Body of pancreas (tissue), 4 donors: ENCODE measurements around the gene ZNF57. TPM values are rescaled to one million over a fixed set of nuclear protein-coding genes. Genes with fewer than 3 reads are reported as not detected.
A peak's percentile ranks its signal among the peaks of the same experiment; 100 is the strongest.
"Not testable (repeated sequence)": the region's sequence is repeated elsewhere in the genome, so short reads cannot be mapped to it uniquely, and the experiment has no call there.

Experiments
- ATAC-seq: fragments of 150-250 bp; one replicate; pipeline ENCODE4 v1.9.1; 2016
- DNase-seq, 4 donors: peaks; one replicate each; pipeline ENCODE4 v3.0.0-alpha.2; 2019
- H3K27ac ChIP-seq, 4 donors: fragments of 200-600 bp; sonication (generic); 1 replicate in 3 of 4; 2 replicates in 1 of 4; pipeline versions ENCODE4 v1.5.1 to v1.6.1; 2016 to 2019; ENCODE audit warnings: mild to moderate bottlenecking in 1 of 4, mixed read lengths in 1 of 4, moderate library complexity in 1 of 4
- H3K27me3 ChIP-seq, 2 donors: fragments of 200-600 bp; sonication (generic); one replicate each; pipeline ENCODE4 v1.6.0; 2016; ENCODE audit warnings: mild to moderate bottlenecking in 1 of 2
- H3K36me3 ChIP-seq, 2 donors: fragments of 200-600 bp; sonication (generic); replicated peaks in 1 of 2; 2 replicates each; pipeline ENCODE4 v1.5.1; 2016; ENCODE audit warnings: low read depth in 2 of 2; ENCODE audit not compliant: insufficient read depth in 1 of 2
- H3K4me1 ChIP-seq: fragments of 200-600 bp; sonication (generic); one replicate; pipeline ENCODE4 v1.6.0; 2016
- H3K4me3 ChIP-seq, 2 donors: fragments of 200-600 bp; sonication (generic); 1 replicate in 1 of 2; 2 replicates in 1 of 2; pipeline ENCODE4 v1.5.1; 2016 to 2019
- H3K9me3 ChIP-seq, 3 donors: fragments of 200-600 bp; sonication (generic); 1 replicate in 2 of 3; 2 replicates in 1 of 3; pipeline ENCODE4 v1.5.1; 2016
- POLR2A ChIP-seq, 3 donors: fragments of 450-650 bp; IDR thresholded peaks; one replicate each; pipeline ENCODE4 v1.6.1; 2016; ENCODE audit warnings: antibody characterized with exemption in 3 of 3, mild to moderate bottlenecking in 2 of 3
- WGBS, 2 donors: methylation state at CpG; one replicate each; pipeline ENCODE4 v1.1.5; 2017; 5-methylcytosine and 5-hydroxymethylcytosine counted together
- intact Hi-C: fragments of 100-400 bp; cut with DNase I; formaldehyde crosslinking; loops from one replicate; pipeline ENCODE4 v1.15.1; 2023
- total RNA-seq, 2 donors: library from RNA; depleted of rRNA; stranded (reverse); fragments of >200 nt; gene quantifications; one replicate each; pipeline ENCODE4 v1.1.0, GENCODE V29; 2016
- TF ChIP-seq, protein P1 (sequence below), 7 experiments: fragments of 450-650 bp in 4 of 7; fragments of 200-600 bp in 3 of 7; sonication (generic) in 3 of 7; IDR thresholded peaks; one replicate each; pipeline ENCODE4 v1.5.1; 2016 to 2019; ENCODE audit warnings: antibody characterized with exemption in 7 of 7

Gene ZNF57
- total RNA-seq, 2 donors from 2014 or later, result 0.33 to 2.3 TPM

DNA sequence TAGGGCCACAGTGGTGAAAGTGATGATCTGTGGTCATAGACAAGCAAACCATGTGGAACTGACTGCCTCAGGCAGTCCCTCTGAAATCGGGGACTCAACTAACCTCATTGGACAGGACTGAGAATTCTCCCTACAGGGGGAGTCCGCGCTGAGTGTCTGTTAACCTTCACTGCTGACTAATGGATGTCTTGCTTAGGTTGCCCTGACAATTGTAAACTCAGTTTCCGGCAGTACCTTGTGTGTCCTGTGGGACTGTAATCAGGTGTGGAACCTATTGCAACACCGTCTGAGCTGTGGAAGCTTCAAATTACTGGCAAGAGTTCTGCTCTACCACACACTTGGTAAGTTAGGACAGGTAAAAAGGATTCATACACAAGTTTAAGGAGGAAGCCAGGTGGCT, 22.3 kb downstream of the ZNF57 start:
- Histone ChIP-seq H3K4me3 (no peak overlapping the region), H3K27me3 (no peaks in the 10 kb centered on the region), H3K9me3 (no peaks in the 10 kb centered on the region), H3K4me1 (peaks cover 18% of the 10 kb centered on the region), H3K36me3 (peaks cover 0 to 2% of the 10 kb centered on the region in 2 donors), H3K27ac (peak overlapping the region; percentile 38 to 83 (median 71))
- intact Hi-C loops, result no loop called here
- no peak for TF ChIP-seq POLR2A (IDR thresholded peaks at IDR 0.05)
- TF ChIP-seq, protein P1, sequence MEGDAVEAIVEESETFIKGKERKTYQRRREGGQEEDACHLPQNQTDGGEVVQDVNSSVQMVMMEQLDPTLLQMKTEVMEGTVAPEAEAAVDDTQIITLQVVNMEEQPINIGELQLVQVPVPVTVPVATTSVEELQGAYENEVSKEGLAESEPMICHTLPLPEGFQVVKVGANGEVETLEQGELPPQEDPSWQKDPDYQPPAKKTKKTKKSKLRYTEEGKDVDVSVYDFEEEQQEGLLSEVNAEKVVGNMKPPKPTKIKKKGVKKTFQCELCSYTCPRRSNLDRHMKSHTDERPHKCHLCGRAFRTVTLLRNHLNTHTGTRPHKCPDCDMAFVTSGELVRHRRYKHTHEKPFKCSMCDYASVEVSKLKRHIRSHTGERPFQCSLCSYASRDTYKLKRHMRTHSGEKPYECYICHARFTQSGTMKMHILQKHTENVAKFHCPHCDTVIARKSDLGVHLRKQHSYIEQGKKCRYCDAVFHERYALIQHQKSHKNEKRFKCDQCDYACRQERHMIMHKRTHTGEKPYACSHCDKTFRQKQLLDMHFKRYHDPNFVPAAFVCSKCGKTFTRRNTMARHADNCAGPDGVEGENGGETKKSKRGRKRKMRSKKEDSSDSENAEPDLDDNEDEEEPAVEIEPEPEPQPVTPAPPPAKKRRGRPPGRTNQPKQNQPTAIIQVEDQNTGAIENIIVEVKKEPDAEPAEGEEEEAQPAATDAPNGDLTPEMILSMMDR (IDR thresholded peaks at IDR 0.05), result peak in 5 of 7 experiments; percentile 11 to 58 (median 50)
- WGBS, 2 donors, result 19 to 24% methylated on average over 5 of the region's 5 CpGs
- ATAC-seq (peak; percentile 89), DNase-seq (peak; percentile 61 to 81 (median 79))

DNA sequence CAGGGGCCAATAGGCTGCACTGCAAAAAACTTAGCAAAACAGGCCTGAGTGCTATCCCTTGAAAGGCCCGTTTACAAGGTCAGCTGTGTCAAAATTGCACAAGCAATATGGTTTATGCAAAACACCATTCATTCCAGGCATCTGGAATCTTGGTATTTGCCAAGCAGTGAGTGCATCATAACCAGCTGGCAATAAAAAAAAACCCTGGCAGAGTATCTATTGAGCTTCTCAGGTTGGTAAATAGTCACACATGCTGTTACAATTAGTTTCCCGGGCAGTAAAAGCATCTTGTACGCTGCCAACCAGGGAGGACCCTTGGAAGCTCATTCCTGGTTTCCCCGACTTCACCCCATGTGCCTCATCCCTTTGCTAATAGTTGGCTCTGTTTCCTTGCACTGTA, 22.8 kb downstream of the ZNF57 start:
- H3K9me3 ChIP-seq, result no peaks in the 10 kb centered on the region
- TF ChIP-seq, protein P1 (IDR thresholded peaks at IDR 0.05), result no peak
- no peak for TF ChIP-seq POLR2A (IDR thresholded peaks at IDR 0.05)
- H3K36me3 ChIP-seq, result no peaks in the 10 kb centered on the region
- H3K4me1 ChIP-seq, result peaks cover 18% of the 10 kb centered on the region
- DNase-seq, result peak in 2 of 4 donors; percentile 54 to 65
- no peak overlapping the region for H3K4me3 ChIP-seq
- no peaks in the 10 kb centered on the region for H3K27me3 ChIP-seq
- peak; percentile 83 for ATAC-seq
- intact Hi-C loops, result no loop called here
- peak overlapping the region; percentile 38 to 83 (median 71) for H3K27ac ChIP-seq
- 14 to 20% methylated on average over 4 of the region's 4 CpGs for WGBS, 2 donors

DNA sequence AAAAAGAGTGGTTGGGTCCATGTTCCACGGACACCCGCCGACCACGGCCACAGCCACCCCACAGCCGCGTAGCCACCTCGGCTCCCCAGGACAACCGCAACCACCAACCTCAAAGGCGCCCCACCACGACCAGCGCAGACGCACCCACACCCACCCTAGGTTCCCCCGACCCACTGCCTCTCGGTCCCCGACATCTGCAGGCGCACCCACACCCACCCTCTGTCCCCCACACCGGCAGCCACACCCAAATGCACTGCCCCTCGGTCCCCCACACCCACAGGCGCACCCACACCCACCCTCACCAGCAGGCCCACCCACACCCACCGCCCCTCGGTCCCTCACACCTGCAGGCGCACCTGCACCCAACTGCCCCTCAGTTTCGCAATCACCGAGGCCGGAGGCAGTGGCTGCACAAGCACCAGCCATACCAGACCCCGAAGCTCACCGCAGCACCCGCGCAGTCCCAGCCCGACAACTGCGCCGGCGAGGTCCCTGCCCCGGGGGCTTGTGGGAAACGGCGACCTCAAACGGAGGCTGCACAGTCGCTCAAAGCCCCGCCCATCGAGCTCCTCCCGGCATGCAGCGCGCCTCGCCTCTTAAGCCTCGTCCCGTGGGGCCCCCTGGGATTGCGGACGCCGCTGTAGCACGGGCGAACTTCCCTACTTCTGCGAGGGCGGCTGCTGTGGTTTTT, 25.8 kb downstream of the ZNF57 start:
- no peaks in the 10 kb centered on the region for H3K36me3 ChIP-seq
- no peaks in the 10 kb centered on the region for H3K9me3 ChIP-seq
- intact Hi-C loops, result no loop called here
- no peak for DNase-seq
- TF ChIP-seq POLR2A (IDR thresholded peaks at IDR 0.05), result no peak
- TF ChIP-seq, protein P1 (IDR thresholded peaks at IDR 0.05), result no peak
- H3K27ac ChIP-seq, result no peak overlapping the region
- 87 to 95% methylated on average over 33 to 43 of the region's 53 CpGs for WGBS, 2 donors
- peaks cover 18% of the 10 kb centered on the region for H3K4me1 ChIP-seq
- no peak for ATAC-seq
- H3K4me3 ChIP-seq, result no peak overlapping the region
- H3K27me3 ChIP-seq, result no peaks in the 10 kb centered on the region

DNA sequence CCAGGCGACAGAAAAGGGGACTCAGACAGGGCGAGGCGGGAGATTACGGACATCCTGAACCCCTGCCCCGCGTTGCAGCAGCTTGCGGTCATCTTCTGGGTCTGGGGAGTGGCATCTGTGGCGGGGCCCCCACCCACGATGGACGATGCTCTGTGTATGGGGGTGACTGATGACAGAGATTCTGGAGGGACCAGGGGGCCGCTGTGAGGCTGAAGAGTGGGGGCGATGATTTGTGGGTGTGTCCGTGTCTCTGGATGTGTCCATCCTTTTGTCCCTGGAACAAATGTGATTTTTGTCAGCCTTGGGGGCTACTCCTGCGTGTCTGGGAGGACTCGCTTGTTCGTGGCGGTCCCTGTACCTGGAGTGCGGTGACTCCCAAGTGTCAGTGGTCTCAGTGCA, 26.3 kb downstream of the ZNF57 start:
- ATAC-seq (no peak), DNase-seq (no peak)
- Histone ChIP-seq H3K4me3 (no peak overlapping the region), H3K9me3 (no peaks in the 10 kb centered on the region), H3K4me1 (peaks cover 18% of the 10 kb centered on the region), H3K36me3 (no peaks in the 10 kb centered on the region), H3K27ac (no peak overlapping the region), H3K27me3 (no peaks in the 10 kb centered on the region)
- TF ChIP-seq, protein P1 (IDR thresholded peaks at IDR 0.05), result no peak
- TF ChIP-seq POLR2A (IDR thresholded peaks at IDR 0.05), result no peak
- 88 to 95% methylated on average over 17 to 18 of the region's 18 CpGs for WGBS, 2 donors
- intact Hi-C loops, result no loop called here

DNA sequence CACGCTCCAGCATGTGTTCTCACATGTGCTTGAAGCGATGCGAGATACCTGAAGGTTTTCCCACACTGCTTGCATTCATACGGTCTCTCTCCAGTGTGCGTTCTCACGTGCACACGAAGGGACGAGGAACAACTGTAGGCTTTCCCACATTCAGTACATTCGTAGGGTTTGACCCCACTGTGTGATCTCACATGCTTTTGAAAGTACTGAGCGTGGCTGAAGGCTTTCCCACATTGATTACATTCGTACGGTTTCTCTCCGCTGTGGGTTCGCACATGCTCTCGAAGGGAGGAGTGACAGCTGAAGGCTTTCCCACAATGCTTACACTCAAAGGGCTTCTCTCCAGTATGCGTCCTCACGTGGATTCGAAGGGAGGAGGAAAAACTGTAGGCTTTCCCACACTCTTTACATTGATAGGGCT, 32.8 kb downstream of the ZNF57 start:
- H3K36me3 ChIP-seq, result peaks cover 14% of the 10 kb centered on the region in 2 donors
- WGBS, 2 donors, result 95 to 98% methylated on average over 18 of the region's 18 CpGs
- no peak for ATAC-seq

DNA sequence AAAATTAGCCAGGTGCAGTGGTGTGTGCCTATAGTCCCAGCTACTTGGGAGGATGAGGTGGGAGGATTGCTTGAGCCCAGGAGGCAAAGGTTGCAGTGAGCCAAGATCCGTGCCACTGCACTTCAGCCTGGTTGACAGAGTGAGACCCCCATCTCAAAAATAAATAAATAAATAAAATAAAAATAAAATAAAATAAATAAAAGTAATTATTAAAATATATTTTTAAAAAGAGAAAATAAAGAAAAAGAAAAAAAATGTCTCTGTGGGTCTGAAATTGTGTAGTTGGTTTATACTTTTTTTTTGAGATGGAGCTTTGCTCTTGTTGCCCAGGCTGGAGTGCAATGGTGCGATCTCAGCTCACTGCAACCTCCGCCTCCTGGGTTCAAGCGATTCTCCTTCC, 35.1 kb downstream of the ZNF57 start:
- WGBS, 2 donors, result 96 to 100% methylated on average over 4 of the region's 4 CpGs
- H3K4me1 ChIP-seq, DNase-seq, H3K27me3 ChIP-seq, ATAC-seq, H3K4me3 ChIP-seq, intact Hi-C loops, H3K27ac ChIP-seq: not testable (repeated sequence)
- Histone ChIP-seq H3K36me3 (peaks cover 14% of the 10 kb centered on the region in 2 donors), H3K9me3 (peaks cover 0 to 17% (median 0%) of the 10 kb centered on the region in 3 donors)

More for the DNA sequence above, 32.8 kb downstream of the ZNF57 start:
- TF ChIP-seq POLR2A (IDR thresholded peaks at IDR 0.05), result no peak
- TF ChIP-seq, protein P1 (IDR thresholded peaks at IDR 0.05), result no peak
- Histone ChIP-seq H3K4me3 (no peak overlapping the region), H3K27me3 (no peaks in the 10 kb centered on the region), H3K4me1 (no peaks in the 10 kb centered on the region), H3K9me3 (peaks cover 0 to 17% (median 0%) of the 10 kb centered on the region in 3 donors), H3K27ac (no peak overlapping the region)
- intact Hi-C loops, result no loop called here
- DNase-seq, result no peak
